ENCODE measurements around the gene PCCA.

DNA sequence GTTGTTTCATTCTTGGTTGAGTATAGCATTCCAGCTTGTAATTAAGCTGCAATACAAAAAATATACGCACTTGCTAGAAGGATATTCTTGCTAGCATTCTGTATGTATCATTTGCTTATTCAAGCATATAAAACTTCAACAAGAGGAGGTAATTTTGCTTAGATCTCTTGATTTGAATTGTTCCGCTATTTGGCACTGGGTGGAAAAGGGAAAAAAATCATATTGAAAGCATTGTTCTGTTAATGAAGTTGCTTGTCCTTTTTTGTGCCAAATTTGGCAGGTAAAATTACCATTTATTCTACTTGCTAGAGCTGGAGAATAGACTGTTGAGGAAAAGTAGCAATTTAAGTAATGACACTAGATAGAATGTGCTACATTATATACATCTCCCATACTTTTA, 309.5 kb downstream of the PCCA start:
- TF ChIP-seq, protein P1, sequence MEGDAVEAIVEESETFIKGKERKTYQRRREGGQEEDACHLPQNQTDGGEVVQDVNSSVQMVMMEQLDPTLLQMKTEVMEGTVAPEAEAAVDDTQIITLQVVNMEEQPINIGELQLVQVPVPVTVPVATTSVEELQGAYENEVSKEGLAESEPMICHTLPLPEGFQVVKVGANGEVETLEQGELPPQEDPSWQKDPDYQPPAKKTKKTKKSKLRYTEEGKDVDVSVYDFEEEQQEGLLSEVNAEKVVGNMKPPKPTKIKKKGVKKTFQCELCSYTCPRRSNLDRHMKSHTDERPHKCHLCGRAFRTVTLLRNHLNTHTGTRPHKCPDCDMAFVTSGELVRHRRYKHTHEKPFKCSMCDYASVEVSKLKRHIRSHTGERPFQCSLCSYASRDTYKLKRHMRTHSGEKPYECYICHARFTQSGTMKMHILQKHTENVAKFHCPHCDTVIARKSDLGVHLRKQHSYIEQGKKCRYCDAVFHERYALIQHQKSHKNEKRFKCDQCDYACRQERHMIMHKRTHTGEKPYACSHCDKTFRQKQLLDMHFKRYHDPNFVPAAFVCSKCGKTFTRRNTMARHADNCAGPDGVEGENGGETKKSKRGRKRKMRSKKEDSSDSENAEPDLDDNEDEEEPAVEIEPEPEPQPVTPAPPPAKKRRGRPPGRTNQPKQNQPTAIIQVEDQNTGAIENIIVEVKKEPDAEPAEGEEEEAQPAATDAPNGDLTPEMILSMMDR (IDR thresholded peaks at IDR 0.05) = no peak
- no peak for TF ChIP-seq POLR2A (IDR thresholded peaks at IDR 0.05)
- no peak for TF ChIP-seq POLR2AphosphoS5 (IDR thresholded peaks at IDR 0.05)
